H1 (cell line): ENCODE results near the gene ELOVL5. TPM values are rescaled to one million over a fixed set of nuclear protein-coding genes. Genes with fewer than 3 reads are reported as not detected.

Source experiments
- CHD1 ChIP-seq: IDR thresholded peaks from 2 replicates; pipeline ENCODE4 v1.6.1; 2012; ENCODE audit warnings: low read depth, low read length, improper control_type of control experiment
- E2F6 ChIP-seq: IDR thresholded peaks from 2 replicates; pipeline ENCODE4 v1.6.1; 2012; ENCODE audit warnings: inconsistent platforms
- KDM1A ChIP-seq: fragments of 200-600, 300-600 bp; sonication (generic); IDR thresholded peaks from 2 replicates; pipeline ENCODE4 v1.7.1; 2016; ENCODE audit warnings: mild to moderate bottlenecking, low read length, borderline replicate concordance
- MAX ChIP-seq: IDR thresholded peaks from 2 replicates; pipeline ENCODE4 v1.6.1; 2012; ENCODE audit warnings: inconsistent platforms
- NRF1 ChIP-seq: IDR thresholded peaks from 2 replicates; pipeline ENCODE4 v1.6.1; 2011; ENCODE audit warnings: mild to moderate bottlenecking, low read depth, low read length, improper control_type of control experiment
- POU5F1 ChIP-seq: IDR thresholded peaks from 2 replicates; pipeline ENCODE4 v1.6.1; 2011; ENCODE audit warnings: low read depth, mild to moderate bottlenecking, low read length, moderate library complexity
- SAP30 ChIP-seq: fragments of 300-600 bp; sonication (generic); IDR thresholded peaks from 2 replicates; pipeline ENCODE4 v1.7.1; 2012; ENCODE audit warnings: low read length, moderate library complexity, mild to moderate bottlenecking, inconsistent platforms; ENCODE audit not compliant: insufficient read depth, insufficient replicate concordance
- polyA plus RNA-seq, 7 experiments: library from polyadenylated mRNA; depleted of rRNA in 3 of 7; stranded (reverse) in 5 of 7; unstranded in 2 of 7; fragments of >200 nt in 5 of 7; fragments of 200-250 nt in 2 of 7; gene quantifications; 1 replicate in 5 of 7; 2 replicates in 1 of 7; 4 replicates in 1 of 7; pipeline versions ENCODE4 v1.2.1 to v1.2.3, GENCODE V29; 2011 to 2013; ENCODE audit warnings: missing spikeins in 2 of 7, mixed read lengths in 2 of 7
- total RNA-seq: library from RNA; stranded (reverse); fragmentation: NEBNext Ultra II Directional; extraction: Animal tissue kit (Norgen Biotek cat#: 25700); gene quantifications from 2 replicates; pipeline ENCODE4 v1.2.1, GENCODE V29; 2021

The ELOVL5 gene
- total and polyA plus RNA-seq, 2 of the 8 experiments (the other 6 are each of a cell fraction or from before 2014, with no cell fraction given), result 113 to 156 TPM

GRCh38 chr6:53264915-53265607 lies 83.7 kb downstream of the ELOVL5 start (continued):
- TF ChIP-seq KDM1A, result no peak
- no peak for TF ChIP-seq SAP30
- TF ChIP-seq MAX, result no peak
- no peak for TF ChIP-seq POU5F1
- no peak for TF ChIP-seq CHD1
- no peak for TF ChIP-seq NRF1
- TF ChIP-seq E2F6, result no peak
